GM18873 (cell line): ENCODE measurements around the gene PTGDS.

Experiments
- ATAC-seq: cut with Tn5 transposase; IDR thresholded peaks from one replicate; pipeline ENCODE4 v1.9.1; 2021; ENCODE audit warnings: mild to moderate bottlenecking, moderate library complexity, moderate number of reproducible peaks; ENCODE audit not compliant: unreplicated experiment, low FRiP score

The PTGDS gene

GRCh38 chr9:137019891-137020683, 42.8 kb downstream of the PTGDS start:
- no peak for ATAC-seq

GRCh38 chr9:137020771-137021567, 43.7 kb downstream of the PTGDS start:
- ATAC-seq, result no peak

GRCh38 chr9:137021568-137021978, 44.3 kb downstream of the PTGDS start:
- ATAC-seq, result no peak

GRCh38 chr9:137021979-137022661, 44.8 kb downstream of the PTGDS start:
- ATAC-seq, result no peak

- no peak for ATAC-seq
Observed at GRCh38 chr9:137022662-137023008, 45.3 kb downstream of the PTGDS start.

- no peak for ATAC-seq
Observed at GRCh38 chr9:137023157-137023556, 45.9 kb downstream of the PTGDS start.

- no peak for ATAC-seq
Observed at GRCh38 chr9:137023583-137023991, 46.3 kb downstream of the PTGDS start.

- no peak for ATAC-seq
Observed at GRCh38 chr9:137025517-137025966, 48.2 kb downstream of the PTGDS start.

GRCh38 chr9:137026384-137026783, 49.1 kb downstream of the PTGDS start:
- no peak for ATAC-seq

GRCh38 chr9:137026828-137027227, 49.5 kb downstream of the PTGDS start:
- no peak for ATAC-seq

- ATAC-seq, result no peak
Observed at GRCh38 chr9:137027369-137028262, 50.3 kb downstream of the PTGDS start, which contains the start of gene ABCA2. Gene ABCA2, minus strand, starts transcription at chr9:137028237. Its CDS starts 97 bp downstream, at chr9:137028140.

GRCh38 chr9:137028263-137029057, 51.2 kb downstream of the PTGDS start:
- no peak for ATAC-seq

- ATAC-seq, result no peak
Observed at GRCh38 chr9:137029058-137029936, 52.0 kb downstream of the PTGDS start.

- ATAC-seq, result no peak
Observed at GRCh38 chr9:137030006-137030405, 52.7 kb downstream of the PTGDS start.

GRCh38 chr9:137030538-137031527, 53.5 kb downstream of the PTGDS start:
- ATAC-seq, result no peak
